IPS DF 6.9 (cell line): Measurements from ENCODE around the gene BAHCC1.
A peak's percentile ranks its signal among the peaks of the same experiment; 100 is the strongest.

Source experiments
- DNase-seq: peaks from one replicate; pipeline ENCODE4 v3.0.0-alpha.2; 2013; ENCODE audit warnings: low read depth, low spot score
- H3K27ac ChIP-seq: one replicate; pipeline ENCODE4 v1.5.1; 2013; ENCODE audit warnings: low read length, control low read depth
- H3K27me3 ChIP-seq: 2 replicates; pipeline ENCODE4 v1.6.1; 2013; ENCODE audit warnings: mild to moderate bottlenecking, low read length; ENCODE audit not compliant: control insufficient read depth, insufficient read depth
- H3K36me3 ChIP-seq: 2 replicates; pipeline ENCODE4 v1.6.1; 2013; ENCODE audit warnings: low read length; ENCODE audit not compliant: control insufficient read depth, insufficient read depth
- H3K4me1 ChIP-seq: 2 replicates; pipeline ENCODE4 v1.6.1; 2013; ENCODE audit warnings: low read length; ENCODE audit not compliant: control insufficient read depth, insufficient read depth
- H3K4me3 ChIP-seq: 2 replicates; pipeline ENCODE4 v1.5.1; 2013; ENCODE audit warnings: mild to moderate bottlenecking, low read length
- H3K9me3 ChIP-seq: 2 replicates; pipeline ENCODE4 v1.6.1; 2013; ENCODE audit warnings: low read length, inconsistent platforms; ENCODE audit not compliant: control insufficient read depth, insufficient read depth
- WGBS: extraction: QIAGEN DNeasy Blood & Tissue Kit; methylation state at CpG from one replicate; pipeline ENCODE4 v1.1.7; 2013; ENCODE audit warnings: mixed read lengths, missing lambda C conversion rate; ENCODE audit not compliant: insufficient read length, insufficient coverage; 5-methylcytosine and 5-hydroxymethylcytosine counted together

Gene BAHCC1

DNA sequence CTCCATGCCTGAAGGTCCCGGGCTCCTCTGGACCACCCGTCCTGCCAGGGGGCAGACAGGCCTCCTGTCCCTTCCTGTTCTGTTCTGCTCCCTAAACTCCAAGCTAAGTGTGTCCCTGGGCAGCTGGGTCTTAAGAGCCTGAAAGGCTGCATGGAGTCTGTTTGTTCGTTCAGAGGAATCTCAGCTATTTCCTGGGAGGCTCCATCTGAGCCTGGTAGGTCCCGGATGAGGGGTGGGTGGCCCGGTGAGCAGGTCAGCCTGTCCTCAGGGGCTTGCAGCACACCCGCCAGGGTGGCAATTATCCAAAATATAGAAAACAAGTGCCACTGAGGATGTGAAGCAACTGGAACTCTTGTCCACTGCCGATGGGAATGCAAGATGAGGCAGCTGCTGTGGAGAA, 104.8 kb downstream of the BAHCC1 start:
- Histone ChIP-seq H3K27ac (no peak overlapping the region), H3K4me1 (0 out of 2 replicates have a peak, but pooled peaks cover 1% of the 10 kb centered on the region), H3K4me3 (no peak overlapping the region), H3K36me3 (no peaks in the 10 kb centered on the region), H3K9me3 (no peaks in the 10 kb centered on the region), H3K27me3 (no peaks in the 10 kb centered on the region)
- DNase-seq = no peak
- WGBS = no CpG with 5 or more reads among the region's 7 CpGs

DNA sequence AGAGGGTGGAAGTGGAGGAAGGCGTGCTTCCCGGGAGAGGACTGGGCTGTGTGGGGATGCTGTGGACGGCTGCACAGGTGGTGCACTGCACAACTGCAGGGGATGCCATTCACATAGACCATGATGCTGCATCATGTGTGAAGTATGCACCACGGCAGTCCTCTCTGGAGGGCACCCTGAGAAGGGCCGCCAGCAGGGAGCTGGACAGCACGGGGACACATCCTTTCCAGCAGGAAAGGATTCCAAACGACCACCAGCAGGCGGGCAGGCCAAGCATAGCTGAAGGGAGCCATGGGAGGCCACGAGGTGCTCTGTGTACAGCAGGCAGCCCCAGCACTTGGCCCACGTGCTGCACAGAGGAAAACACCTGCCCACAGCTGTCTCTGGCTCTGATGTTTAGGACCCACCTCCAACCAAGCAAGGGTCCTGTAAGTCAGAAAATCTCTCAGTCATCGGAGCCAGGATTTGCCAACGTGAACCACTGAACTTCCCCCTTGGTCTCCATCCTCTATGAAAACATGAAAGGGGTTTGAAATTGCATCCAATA, 107.3 kb downstream of the BAHCC1 start:
- WGBS = no CpG with 5 or more reads among the region's 12 CpGs
- Histone ChIP-seq H3K9me3 (no peaks in the 10 kb centered on the region), H3K27me3 (no peaks in the 10 kb centered on the region), H3K27ac (no peak overlapping the region), H3K36me3 (no peaks in the 10 kb centered on the region), H3K4me3 (no peak overlapping the region), H3K4me1 (0 out of 2 replicates have a peak, but pooled peaks cover 1% of the 10 kb centered on the region)
- DNase-seq = no peak

GRCh38 chr17:81503619-81504018, 108.4 kb downstream of the BAHCC1 start:
- no peak overlapping the region for H3K27ac ChIP-seq

DNA sequence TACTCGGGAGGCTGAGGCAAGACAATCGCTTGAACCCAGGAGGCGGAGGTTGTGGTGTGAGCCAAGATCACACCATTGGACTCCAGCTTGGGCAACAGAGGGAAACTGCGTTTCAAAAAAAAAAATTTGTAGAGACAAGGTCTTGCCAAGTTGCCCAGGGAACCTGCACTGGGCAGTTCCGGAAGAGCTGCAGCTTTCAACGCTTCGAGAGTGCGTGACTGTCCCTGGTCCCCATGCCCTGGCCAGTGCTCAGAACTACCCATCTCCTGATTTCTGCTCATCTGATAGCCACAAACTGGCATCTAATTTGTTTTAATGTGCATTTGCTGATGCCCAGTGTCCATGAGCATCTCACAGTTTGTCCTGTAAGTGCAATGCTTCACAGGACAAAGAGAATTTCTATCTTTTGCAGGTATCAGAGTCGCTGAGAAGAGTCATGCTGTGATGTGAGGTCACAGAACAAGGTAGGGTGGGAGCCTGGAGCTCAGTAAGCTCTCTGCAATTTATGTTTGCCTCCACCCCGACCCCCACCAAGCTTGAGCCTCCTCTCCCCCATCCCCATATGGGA, 113.5 kb downstream of the BAHCC1 start:
- Histone ChIP-seq H3K9me3 (no peaks in the 10 kb centered on the region), H3K27me3 (no peaks in the 10 kb centered on the region), H3K4me1 (no peaks in the 10 kb centered on the region), H3K4me3 (no peak overlapping the region), H3K27ac (no peak overlapping the region), H3K36me3 (peaks cover 24% of the 10 kb centered on the region)
- WGBS = no CpG with 5 or more reads among the region's 10 CpGs
- DNase-seq = no peak

More at GRCh38 chr17:81503619-81504018, 108.4 kb downstream of the BAHCC1 start:
- no peaks in the 10 kb centered on the region for H3K27me3 ChIP-seq
- no peak overlapping the region for H3K4me3 ChIP-seq
- 0 out of 2 replicates have a peak, but pooled peaks cover 1% of the 10 kb centered on the region for H3K4me1 ChIP-seq
- no peaks in the 10 kb centered on the region for H3K36me3 ChIP-seq
- DNase-seq = no peak
- no peaks in the 10 kb centered on the region for H3K9me3 ChIP-seq

DNA sequence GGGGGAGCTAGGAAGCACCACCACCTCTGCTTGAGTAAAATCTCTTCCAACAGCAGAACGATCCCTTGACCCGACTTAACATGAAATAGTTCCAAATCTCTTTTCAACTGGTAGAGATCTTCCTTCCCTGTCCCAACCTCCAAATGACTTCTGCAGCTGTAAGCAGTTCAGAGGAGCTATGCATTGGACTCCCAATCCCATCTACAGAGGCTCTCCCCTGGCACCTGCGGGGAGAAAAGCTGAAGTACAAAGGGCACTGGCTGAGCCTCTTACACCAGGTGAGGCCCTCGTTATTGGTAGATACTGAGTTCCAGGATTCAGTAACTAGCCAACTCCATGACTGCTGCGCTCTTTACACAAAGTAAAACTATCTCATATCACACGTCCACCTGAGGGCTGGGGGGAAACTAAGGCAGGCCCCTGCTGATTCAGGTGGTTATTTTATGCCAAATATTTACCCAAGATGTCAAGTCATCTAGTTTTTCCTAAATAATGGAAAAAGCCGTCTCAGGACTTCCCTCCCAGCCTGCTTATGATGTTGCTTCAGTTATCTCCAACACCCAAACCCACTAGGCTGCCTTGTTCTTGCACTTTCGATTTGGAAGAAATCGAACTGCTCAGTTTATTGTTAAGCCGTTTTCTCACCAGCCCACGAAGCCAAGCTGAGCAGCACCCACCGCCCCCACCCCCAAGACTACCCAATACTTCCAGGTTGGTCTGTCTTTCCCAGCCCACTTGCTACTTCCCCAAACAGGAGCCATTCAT, 114.1 kb downstream of the BAHCC1 start:
- no peak for DNase-seq
- H3K9me3 ChIP-seq = no peaks in the 10 kb centered on the region
- H3K27ac ChIP-seq = no peak overlapping the region
- no peaks in the 10 kb centered on the region for H3K4me1 ChIP-seq
- H3K4me3 ChIP-seq = peak overlapping the region; percentile 8; the same call in 1 of the 2 replicates
- no peaks in the 10 kb centered on the region for H3K27me3 ChIP-seq
- WGBS = no CpG with 5 or more reads among the region's 12 CpGs
- H3K36me3 ChIP-seq = peaks cover 24% of the 10 kb centered on the region

DNA sequence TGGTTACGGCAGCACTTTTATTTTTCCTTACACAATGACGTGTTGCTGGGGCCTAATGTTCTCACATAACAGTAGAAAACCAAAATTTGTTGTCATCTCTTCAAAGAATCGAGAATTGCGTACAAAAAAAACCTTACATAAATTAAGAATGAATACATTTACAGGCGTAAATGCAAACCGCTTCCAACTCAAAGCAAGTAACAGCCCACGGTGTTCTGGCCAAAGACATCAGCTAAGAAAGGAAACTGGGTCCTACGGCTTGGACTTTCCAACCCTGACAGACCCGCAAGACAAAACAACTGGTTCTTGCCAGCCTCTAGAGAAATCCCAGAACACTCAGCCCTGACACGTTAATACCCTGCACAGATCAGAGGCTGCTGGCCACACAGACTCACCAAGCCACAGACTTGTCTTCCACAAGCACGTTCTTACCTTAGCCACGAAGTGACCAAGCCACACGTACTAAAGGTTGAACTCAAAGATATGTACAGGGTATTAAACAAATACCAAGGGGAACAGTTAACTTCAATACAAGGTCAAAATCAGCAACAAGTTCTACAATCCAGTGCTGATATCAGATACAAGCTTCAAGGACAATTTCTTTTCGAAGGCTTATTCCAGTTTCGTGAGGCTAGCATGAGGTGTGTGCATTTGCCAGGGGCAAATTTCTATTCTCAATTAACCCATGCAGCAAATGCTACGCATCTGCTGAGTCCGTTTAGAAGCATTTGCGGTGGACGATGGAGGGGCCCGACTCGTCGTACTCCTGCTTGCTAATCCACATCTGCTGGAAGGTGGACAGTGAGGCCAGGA, 114.9 kb downstream of the BAHCC1 start:
- H3K9me3 ChIP-seq = no peaks in the 10 kb centered on the region
- H3K4me1 ChIP-seq = no peaks in the 10 kb centered on the region
- H3K27ac ChIP-seq = no peak overlapping the region
- no peak for DNase-seq
- H3K4me3 ChIP-seq = peak overlapping the region; percentile 83
- WGBS = no CpG with 5 or more reads among the region's 22 CpGs
- no peaks in the 10 kb centered on the region for H3K27me3 ChIP-seq
- peaks cover 24% of the 10 kb centered on the region for H3K36me3 ChIP-seq

GRCh38 chr17:81510785-81511553, 115.7 kb downstream of the BAHCC1 start:
- Histone ChIP-seq H3K9me3 (no peaks in the 10 kb centered on the region), H3K27ac (no peak overlapping the region), H3K36me3 (peaks cover 24% of the 10 kb centered on the region), H3K4me3 (peak overlapping the region; percentile 83), H3K27me3 (no peaks in the 10 kb centered on the region), H3K4me1 (peaks cover 2% of the 10 kb centered on the region; the same call in 1 of the 2 replicates)
- no CpG with 5 or more reads among the region's 48 CpGs for WGBS
- DNase-seq = no peak

- peaks cover 2% of the 10 kb centered on the region; the same call in 1 of the 2 replicates for H3K4me1 ChIP-seq
- H3K9me3 ChIP-seq = no peaks in the 10 kb centered on the region
- H3K27me3 ChIP-seq = no peaks in the 10 kb centered on the region
- peaks cover 24% of the 10 kb centered on the region for H3K36me3 ChIP-seq
- WGBS = no CpG with 5 or more reads among the region's 9 CpGs
- no peak overlapping the region for H3K27ac ChIP-seq
- peak overlapping the region; percentile 83 for H3K4me3 ChIP-seq
- DNase-seq = no peak
These were observed 116.2 kb downstream of the BAHCC1 start for GRCh38 chr17:81511554-81511803.

DNA sequence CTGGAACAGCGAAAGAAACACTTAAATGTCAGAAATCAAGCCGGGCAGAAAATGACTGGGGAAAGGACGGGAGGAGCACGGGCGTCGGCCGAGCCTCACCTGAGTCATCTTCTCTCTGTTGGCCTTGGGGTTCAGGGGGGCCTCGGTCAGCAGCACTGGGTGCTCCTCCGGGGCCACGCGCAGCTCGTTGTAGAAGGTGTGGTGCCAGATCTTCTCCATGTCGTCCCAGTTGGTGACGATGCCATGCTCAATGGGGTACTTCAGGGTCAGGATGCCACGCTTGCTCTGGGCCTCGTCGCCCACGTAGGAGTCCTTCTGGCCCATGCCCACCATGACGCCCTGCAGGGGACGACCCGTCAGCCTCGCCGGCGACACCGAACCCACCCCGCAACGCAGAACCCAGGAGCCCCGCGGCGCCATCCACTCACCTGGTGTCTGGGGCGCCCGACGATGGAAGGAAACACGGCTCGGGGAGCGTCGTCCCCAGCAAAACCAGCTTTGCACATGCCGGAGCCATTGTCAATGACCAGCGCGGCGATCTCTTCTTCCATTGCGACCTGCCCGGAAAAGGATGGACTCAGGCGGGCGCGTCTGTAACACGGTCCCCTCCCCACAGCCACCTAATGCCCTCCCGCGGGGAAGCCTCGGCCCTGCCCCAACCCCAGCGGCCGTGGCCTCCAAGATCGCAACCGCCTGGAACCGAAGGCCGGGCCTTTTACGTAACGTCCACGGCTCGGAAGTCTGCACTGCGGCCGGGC, 116.7 kb downstream of the BAHCC1 start:
- no CpG with 5 or more reads among the region's 62 CpGs for WGBS
- Histone ChIP-seq H3K4me3 (peak overlapping the region; percentile 83), H3K36me3 (peaks cover 24% of the 10 kb centered on the region), H3K4me1 (peaks cover 3% of the 10 kb centered on the region; the same call in 1 of the 2 replicates), H3K27ac (no peak overlapping the region), H3K27me3 (no peaks in the 10 kb centered on the region), H3K9me3 (no peaks in the 10 kb centered on the region)
- DNase-seq = no peak
